Ovary (tissue), 3 donors: Measurements from ENCODE around the gene NRXN2.

ENCODE experiments used
- EP300 ChIP-seq: sonication (generic); formaldehyde crosslinking; IDR thresholded peaks from one replicate; pipeline ENCODE4 v1.6.1; 2017; ENCODE audit warnings: antibody characterized with exemption
- POLR2A ChIP-seq: fragments of 450-650 bp; IDR thresholded peaks from one replicate; pipeline ENCODE4 v1.6.1; 2017; ENCODE audit warnings: antibody characterized with exemption, mild to moderate bottlenecking, moderate library complexity
- TF ChIP-seq, protein P1 (sequence below), 3 donors: fragments of 450-650 bp in 2 of 3; fragments of 200-600 bp in 1 of 3; IDR thresholded peaks; one replicate each; pipeline versions ENCODE4 v1.5.1 to v1.8.0; 2016 to 2022; ENCODE audit warnings: antibody characterized with exemption in 3 of 3, mild to moderate bottlenecking in 1 of 3
- donor health status: DM: no; HTN: no; CAD: no.

DNA sequence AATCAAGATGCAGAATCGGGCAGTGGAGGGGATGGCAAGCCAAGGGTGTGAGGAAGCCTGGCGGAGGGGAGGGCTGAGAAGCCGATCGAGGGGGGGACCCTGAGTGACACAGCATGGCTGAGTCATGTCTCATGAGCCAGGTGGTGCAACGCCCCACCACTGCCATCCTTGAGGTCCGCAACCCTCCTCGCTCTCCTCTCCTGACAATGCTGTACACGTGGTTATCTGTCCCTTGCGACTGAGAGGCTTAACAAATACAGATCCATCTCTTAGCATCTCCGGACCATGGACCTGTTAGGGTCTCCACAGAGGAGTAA is 117.8 kb downstream of the NRXN2 start:
- TF ChIP-seq, protein P1, sequence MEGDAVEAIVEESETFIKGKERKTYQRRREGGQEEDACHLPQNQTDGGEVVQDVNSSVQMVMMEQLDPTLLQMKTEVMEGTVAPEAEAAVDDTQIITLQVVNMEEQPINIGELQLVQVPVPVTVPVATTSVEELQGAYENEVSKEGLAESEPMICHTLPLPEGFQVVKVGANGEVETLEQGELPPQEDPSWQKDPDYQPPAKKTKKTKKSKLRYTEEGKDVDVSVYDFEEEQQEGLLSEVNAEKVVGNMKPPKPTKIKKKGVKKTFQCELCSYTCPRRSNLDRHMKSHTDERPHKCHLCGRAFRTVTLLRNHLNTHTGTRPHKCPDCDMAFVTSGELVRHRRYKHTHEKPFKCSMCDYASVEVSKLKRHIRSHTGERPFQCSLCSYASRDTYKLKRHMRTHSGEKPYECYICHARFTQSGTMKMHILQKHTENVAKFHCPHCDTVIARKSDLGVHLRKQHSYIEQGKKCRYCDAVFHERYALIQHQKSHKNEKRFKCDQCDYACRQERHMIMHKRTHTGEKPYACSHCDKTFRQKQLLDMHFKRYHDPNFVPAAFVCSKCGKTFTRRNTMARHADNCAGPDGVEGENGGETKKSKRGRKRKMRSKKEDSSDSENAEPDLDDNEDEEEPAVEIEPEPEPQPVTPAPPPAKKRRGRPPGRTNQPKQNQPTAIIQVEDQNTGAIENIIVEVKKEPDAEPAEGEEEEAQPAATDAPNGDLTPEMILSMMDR (IDR thresholded peaks at IDR 0.05): no peak
- TF ChIP-seq POLR2A (no peak), EP300 (no peak)
